GM10248 (cell line): Measurements from ENCODE around the gene MCOLN2.
A peak's percentile ranks its signal among the peaks of the same experiment; 100 is the strongest.

Source experiments
- CTCF ChIA-PET: fragments of 300-600 bp; sonication (Branson Sonifier 250); formaldehyde crosslinking; extraction: SDS; loops from one replicate; lab custom pipeline; 2021; ENCODE audit warnings: antibody characterized with exemption; lab: Yijun Ruan, JAX
- POLR2A ChIA-PET: fragments of 350-650 bp; sonication (Branson Sonifier 250); formaldehyde crosslinking; extraction: SDS; loops from one replicate; lab custom pipeline; 2020; ENCODE audit warnings: antibody characterized with exemption; lab: Yijun Ruan, JAX
- DNase-seq: peaks from one replicate; pipeline ENCODE4 v3.0.0; 2012; ENCODE audit errors: extremely low spot score
- TF ChIP-seq, protein P1 (sequence below): IDR thresholded peaks from 2 replicates; pipeline ENCODE4 v1.5.1; 2012; ENCODE audit warnings: mild to moderate bottlenecking, low read depth; ENCODE audit errors: extremely low read depth, missing control alignments, control extremely low read depth

MCOLN2 gene

DNA sequence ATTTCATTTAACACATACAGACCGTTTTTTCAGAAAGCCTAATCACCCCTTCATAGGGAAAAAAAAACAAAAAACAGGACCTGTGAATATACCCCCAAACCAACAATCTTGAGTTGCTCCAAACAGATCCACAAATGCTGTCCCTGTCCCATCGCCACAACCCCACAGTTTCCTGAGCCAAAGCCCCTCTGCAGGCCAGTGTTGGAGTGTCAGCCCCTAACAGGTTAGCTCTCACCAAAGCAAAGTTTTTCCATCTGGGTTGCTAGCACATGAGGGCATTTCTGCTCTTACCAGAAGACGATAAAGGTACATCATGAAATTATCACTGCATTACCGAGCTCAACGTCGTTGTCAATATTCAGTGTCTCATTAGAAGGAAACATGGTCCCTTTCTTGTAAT lies 40.8 kb downstream of the MCOLN2 start:
- DNase-seq = no peak
- ChIA-PET CTCF (interaction anchor here (1.0 to 6.0 kb wide), 4 partner anchors 9 to 303 kb away, joined by 3 to 141 read pairs (median 7); partner anchors contain the start of gene C1orf52), POLR2A (no interaction called here)
- TF ChIP-seq, protein P1, sequence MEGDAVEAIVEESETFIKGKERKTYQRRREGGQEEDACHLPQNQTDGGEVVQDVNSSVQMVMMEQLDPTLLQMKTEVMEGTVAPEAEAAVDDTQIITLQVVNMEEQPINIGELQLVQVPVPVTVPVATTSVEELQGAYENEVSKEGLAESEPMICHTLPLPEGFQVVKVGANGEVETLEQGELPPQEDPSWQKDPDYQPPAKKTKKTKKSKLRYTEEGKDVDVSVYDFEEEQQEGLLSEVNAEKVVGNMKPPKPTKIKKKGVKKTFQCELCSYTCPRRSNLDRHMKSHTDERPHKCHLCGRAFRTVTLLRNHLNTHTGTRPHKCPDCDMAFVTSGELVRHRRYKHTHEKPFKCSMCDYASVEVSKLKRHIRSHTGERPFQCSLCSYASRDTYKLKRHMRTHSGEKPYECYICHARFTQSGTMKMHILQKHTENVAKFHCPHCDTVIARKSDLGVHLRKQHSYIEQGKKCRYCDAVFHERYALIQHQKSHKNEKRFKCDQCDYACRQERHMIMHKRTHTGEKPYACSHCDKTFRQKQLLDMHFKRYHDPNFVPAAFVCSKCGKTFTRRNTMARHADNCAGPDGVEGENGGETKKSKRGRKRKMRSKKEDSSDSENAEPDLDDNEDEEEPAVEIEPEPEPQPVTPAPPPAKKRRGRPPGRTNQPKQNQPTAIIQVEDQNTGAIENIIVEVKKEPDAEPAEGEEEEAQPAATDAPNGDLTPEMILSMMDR = no peak

DNA sequence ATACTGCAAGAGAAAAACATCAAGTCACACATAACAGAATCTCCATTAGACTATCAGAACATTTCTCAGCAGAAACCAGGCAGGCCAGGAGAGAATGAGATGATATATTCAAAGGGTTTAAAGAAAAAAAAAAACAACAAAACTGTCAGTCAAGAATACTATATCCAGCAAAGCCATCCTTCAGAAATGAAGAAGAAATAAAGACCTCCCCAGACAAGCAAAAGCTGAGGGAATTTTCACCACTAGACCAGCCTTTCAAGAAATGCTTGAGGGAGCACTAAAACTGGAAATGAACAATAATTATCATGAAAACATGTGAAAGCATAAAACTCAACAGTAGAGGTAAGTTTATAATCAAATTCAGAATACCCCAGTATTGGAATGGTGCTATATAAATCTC lies 47.2 kb downstream of the MCOLN2 start:
- DNase-seq = no peak
- TF ChIP-seq, protein P1 = no peak
- ChIA-PET POLR2A (no interaction called here), CTCF (interaction anchor here (0.8 to 9.7 kb wide), 8 partner anchors 9 to 310 kb away, joined by 3 to 187 read pairs (median 13); partner anchors contain the start of genes C1orf52 and MCOLN2)

DNA sequence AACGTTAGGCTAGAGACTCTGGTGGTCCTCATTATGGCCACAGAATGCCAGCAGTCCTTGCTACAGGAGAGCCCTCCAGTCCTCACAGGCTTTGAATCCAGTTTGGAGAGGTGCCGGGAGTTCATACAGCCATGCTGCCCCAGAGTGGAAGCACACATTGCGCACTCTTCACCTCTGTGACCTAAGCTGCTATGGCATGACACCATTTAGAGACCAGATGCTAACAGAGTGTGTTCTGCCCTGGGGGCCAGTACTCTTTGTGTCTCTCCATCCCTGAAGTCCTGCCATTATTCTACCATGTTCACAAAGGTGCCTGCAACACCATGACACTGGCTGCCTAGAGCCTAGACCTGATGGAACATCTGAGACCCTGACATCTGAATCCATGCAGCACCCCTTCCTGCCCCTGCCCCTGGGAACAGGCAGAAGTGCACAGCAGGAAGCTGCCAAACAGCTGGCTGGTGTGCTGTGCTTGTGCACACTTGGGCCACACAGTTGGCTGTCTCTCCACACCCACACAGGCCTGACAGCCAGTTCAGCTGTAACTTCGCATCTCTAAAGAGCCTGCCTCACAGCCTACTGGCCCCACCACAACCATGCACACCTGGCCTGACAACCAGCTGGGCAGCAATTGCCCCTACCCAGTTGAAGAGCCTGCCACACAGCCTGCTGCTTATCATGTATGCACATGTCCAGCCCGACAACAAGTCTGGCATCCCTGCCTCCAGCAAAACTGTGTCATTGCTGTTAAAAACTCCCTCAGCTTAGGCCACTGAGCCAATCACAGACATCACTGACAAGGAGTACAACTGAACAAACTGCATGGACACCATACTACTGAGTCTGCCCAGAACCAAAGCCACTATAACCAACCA lies 49.1 kb downstream of the MCOLN2 start:
- CTCF ChIA-PET = interaction anchor here (1.4 to 9.7 kb wide), 11 partner anchors 9 to 312 kb away, joined by 3 to 187 read pairs (median 6); partner anchors contain the start of genes C1orf52 and MCOLN2
- TF ChIP-seq, protein P1 = no peak
- POLR2A ChIA-PET = no interaction called here
- DNase-seq = no peak

DNA sequence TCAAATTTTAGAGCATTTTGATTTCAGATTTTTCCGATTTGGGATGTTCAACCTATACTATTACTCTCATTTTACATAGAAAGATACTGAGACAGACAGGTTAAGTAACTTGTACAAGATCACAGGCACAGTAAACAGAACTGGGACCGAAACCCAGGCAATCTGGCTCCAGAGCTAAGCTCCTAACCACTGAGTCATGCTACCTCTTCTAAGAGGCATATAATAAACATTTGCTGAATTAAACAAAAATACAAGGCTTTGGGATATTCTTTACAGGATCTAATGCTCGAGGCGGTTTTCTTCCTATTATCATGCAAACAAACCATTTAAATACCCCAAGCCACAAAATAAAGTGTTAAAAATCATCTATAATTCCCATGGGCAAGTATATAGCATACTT lies 50.3 kb downstream of the MCOLN2 start:
- no peak for DNase-seq
- POLR2A ChIA-PET = no interaction called here
- TF ChIP-seq, protein P1 = no peak
- CTCF ChIA-PET = interaction anchor here (1.5 to 9.7 kb wide), 6 partner anchors 10 to 313 kb away, joined by 3 to 187 read pairs (median 14); partner anchors contain the start of genes C1orf52 and MCOLN2

DNA sequence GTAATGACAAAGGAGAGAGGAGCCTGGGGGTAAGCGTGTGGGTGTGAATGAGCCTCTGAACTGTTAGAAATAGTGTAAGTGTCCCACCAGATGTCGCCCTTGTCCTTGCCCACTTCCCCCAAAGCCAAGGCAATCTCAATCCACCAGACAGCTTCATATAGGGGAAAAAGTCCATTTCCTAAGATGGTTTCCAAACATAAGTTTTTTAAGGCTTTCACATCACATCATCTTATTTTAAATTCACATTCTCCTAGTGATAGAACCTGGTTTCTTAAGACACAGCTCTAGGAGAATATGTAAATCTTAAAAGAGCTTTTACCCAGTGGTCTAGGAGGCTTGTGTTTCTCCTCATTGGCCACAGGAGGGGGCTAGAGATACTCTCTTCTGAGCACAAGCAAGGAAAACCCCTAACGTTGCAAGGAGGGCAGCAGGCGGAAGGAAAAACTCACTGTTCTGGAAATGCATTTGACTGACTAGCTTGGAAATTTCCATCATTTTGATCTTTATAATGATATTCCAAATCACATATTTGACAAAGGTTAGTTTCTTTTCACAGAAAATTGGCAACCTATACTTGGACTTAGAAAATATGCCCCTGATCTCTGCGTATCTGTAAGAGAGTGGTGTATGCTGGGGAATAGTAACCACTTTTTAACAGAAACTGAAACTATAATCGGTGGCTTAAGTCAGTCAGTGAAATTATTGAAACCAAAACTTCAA lies 52.0 kb downstream of the MCOLN2 start:
- DNase-seq = peak; percentile 63
- ChIA-PET CTCF (interaction anchor here (0.6 to 9.7 kb wide), 71 partner anchors 9 to 391 kb away, joined by 3 to 187 read pairs (median 4); partner anchors contain the start of genes BCL10, C1orf52, CTBS and MCOLN2), POLR2A (interaction anchor here (1.0 kb wide), 1 partner anchor 83 kb away, joined by 3 read pairs; no protein-coding TSS in a partner anchor)
- TF ChIP-seq, protein P1 = peak; percentile 86

DNA sequence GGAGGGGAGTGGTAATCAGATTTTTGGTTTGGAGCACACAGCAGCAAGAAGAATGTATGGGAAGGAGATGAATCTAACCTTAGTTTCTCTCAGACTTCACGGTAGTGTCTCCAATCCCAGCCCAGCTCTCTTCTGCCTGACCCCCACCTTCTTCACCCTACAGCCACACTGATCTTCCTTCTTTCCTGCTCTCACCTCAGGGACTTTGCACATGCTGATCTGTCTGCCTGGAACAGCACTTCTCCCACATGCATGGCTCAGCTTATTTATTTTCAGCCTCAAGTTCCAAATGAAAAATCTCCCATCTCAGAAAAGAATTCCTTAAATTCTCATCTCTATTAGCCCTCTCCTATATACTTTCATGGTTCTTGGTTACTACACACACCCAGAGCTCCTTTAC lies 55.1 kb downstream of the MCOLN2 start:
- TF ChIP-seq, protein P1 = no peak
- ChIA-PET CTCF (interaction anchor here (1.0 to 9.7 kb wide), 6 partner anchors 11 to 318 kb away, joined by 3 to 187 read pairs (median 35); partner anchors contain the start of gene C1orf52), POLR2A (no interaction called here)
- DNase-seq = no peak
